ENCODE data around the gene CLASP1.
"Not testable (repeated sequence)": the region's sequence is repeated elsewhere in the genome, so short reads cannot be mapped to it uniquely, and the experiment has no call there.

The CLASP1 gene

DNA sequence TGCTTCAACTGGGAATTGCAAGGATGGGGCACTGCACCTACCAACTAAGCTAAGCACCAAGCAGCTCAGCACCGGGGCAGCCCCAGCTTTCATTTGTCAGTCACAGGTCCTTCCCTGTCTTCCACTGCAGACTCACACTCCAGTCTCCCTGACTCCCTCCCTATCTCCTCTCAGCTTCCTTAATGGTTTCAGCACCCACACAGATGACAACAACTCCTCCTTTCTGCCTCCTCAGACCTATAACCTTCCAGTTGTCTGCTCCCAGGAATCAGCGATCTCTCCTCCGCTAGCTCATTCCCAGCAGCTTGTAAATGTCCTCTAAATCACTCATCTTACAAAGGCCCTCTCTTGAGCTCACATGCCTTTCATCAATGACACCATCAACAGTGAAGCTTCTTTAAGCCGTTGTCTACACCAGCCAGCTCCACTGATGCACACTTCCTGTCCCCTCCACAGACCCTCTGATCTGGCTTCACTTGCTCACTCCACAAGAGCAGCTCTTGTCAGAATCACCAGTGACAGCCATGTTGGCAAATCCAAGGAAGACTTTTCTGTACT lies 32.1 kb downstream of the CLASP1 start:
- DNase-seq (ENCODE audit: low spot score) = no peak

DNA sequence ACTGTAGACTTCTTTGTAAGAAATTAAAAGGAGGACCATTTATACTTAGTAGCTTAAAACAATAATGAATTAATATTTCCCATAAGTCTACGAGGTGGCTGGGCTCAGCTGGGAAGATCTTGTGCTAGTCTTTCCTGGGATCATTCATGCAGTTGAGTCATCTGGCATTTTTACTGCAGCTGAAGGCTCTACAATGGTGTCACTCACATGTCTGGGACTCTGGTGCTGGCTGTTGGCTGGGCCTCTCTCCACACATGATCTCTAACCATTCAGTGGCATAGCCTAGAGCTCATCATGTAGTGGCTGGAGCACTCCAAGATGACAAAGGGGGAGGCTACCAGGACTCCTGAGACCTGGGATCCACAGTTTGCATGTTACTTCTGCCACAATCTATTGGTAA lies 35.5 kb downstream of the CLASP1 start:
- DNase-seq (ENCODE audit: low spot score) = no peak

GRCh38 chr2:121613152-121613551 lies 36.1 kb downstream of the CLASP1 start:
- DNase-seq (ENCODE audit: low spot score) = no peak

GRCh38 chr2:121611730-121612705 lies 37.2 kb downstream of the CLASP1 start:
- DNase-seq (ENCODE audit: low spot score) = no peak

DNA sequence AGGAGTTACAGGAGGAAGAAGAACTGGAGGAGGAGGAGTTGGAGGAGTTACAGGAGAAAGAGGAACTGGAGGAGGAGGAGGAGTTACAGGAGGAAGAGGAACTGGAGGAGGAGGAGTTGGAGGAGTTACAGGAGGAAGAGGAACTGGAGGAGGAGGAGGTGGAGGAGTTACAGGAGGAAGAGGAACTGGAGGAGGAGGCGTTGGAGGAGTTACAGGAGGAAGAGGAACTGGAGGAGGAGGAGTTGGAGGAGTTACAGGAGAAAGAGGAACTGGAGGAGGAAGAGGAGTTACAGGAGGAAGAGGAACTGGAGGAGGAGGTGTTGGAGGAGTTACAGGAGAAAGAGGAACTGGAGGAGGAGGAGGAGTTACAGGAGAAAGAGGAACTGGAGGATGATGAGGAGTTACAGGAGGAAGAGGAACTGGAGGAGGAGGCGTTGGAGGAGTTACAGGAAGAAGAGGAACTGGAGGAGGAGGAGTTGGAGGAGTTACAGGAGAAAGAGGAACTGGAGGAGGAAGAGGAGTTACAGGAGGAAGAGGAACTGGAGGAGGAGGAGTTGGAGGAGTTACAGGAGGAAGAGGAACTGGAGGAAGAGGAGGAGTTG lies 38.1 kb downstream of the CLASP1 start:
- DNase-seq (ENCODE audit: low spot score) = not testable (repeated sequence)

GRCh38 chr2:121610487-121610874 lies 38.8 kb downstream of the CLASP1 start:
- not testable (repeated sequence) for DNase-seq (ENCODE audit: low spot score)

GRCh38 chr2:121608967-121609366 lies 40.3 kb downstream of the CLASP1 start:
- DNase-seq (ENCODE audit: low spot score) = no peak

DNA sequence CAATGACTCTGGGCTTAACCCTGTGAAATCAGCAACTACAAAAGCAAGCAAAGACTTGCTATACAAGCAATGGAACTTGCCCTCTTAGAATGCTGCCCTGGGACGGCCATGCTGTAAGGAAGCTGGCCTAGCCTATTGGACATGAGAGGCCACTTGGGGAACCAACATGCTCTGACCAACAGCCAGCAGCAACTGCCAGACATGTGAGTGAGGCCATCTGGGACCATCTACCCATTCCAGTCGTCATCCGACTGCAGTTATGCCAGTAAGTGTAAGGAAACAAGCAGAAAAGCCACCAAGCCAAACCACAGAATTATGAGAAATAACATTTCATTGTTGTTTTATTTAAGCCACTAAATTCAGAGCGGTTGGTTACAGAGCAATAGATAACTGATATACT lies 40.9 kb downstream of the CLASP1 start:
- no peak for DNase-seq (ENCODE audit: low spot score)

DNA sequence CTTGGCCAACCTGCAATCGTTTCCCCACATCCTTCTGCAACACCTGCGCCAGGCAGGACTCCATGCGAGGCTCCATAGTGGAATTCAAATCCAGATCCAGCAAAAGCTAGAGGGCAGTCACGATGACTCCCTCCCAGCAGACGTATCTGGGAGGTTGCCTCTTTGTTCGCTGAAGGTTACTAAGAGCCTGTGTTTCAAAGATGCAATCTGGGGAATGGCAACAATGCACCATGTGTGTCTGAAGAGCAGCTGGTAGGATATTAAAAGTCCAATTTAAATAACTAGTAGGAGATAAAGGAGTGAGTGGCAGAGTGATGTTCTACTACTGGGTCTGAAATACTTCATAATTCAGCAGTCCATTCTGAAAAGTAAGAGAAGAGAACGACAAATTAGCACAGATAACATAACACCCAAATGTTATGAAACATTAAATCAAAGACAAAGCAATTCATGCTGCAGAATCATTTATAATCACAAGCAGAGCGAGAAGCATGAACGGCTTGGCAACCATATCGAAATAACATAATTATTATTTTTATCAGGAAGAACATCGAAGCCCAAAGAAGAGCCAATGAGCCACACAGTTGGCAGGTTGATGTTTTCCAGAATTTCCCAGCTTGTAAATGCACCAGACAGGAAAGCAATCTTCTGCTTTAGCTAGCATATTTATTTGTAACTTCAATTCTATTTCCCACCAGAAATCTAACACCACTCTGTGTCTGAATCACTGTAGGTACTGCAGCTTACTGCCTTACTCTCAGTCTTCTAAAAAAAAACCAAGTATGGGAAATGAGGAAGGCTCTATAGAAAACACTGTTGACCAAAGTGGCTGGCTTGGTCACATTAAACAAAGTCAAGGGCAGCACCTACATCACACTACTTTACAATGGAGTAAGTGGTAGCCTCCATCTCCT lies 43.2 kb downstream of the CLASP1 start:
- no peak for DNase-seq (ENCODE audit: low spot score)

DNA sequence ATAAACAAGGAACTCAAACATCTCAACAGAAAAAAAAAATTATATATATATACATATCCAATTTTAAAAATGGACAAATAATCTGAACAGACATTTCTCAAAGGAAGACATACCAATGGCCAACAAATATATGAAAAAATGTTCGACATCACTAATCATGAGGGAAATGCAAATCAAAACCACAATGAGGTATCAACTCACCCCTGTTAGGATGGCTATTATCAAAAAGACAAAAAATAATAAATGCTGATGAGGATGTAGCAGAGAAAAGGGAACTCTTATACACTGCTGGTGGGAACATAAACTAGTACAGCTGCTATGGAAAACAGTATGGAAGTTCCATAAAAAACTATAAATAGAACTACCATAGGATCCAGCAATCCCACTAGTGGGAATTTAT lies 46.1 kb downstream of the CLASP1 start:
- DNase-seq (ENCODE audit: low spot score) = no peak

GRCh38 chr2:121599963-121600651 lies 49.2 kb downstream of the CLASP1 start:
- no peak for DNase-seq (ENCODE audit: low spot score)

DNA sequence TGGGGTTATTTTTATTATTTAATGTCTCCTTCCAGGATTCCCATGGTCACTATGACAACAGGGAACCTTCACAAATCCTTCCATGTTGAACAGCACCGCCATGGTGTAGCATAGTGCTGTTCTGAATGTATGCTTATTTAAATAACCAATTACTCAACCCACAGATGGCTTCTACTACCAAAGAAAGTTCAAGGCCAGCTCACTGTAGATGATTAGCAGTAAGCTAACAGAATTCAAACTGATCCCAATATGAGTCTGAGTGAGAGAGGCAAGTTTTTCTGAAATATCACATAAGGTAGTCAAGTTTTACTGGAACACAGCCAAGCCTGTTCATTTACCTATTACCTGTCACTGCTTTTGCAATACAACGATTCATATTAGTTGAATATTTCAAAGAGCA lies 51.2 kb downstream of the CLASP1 start:
- no peak for DNase-seq (ENCODE audit: low spot score)

DNA sequence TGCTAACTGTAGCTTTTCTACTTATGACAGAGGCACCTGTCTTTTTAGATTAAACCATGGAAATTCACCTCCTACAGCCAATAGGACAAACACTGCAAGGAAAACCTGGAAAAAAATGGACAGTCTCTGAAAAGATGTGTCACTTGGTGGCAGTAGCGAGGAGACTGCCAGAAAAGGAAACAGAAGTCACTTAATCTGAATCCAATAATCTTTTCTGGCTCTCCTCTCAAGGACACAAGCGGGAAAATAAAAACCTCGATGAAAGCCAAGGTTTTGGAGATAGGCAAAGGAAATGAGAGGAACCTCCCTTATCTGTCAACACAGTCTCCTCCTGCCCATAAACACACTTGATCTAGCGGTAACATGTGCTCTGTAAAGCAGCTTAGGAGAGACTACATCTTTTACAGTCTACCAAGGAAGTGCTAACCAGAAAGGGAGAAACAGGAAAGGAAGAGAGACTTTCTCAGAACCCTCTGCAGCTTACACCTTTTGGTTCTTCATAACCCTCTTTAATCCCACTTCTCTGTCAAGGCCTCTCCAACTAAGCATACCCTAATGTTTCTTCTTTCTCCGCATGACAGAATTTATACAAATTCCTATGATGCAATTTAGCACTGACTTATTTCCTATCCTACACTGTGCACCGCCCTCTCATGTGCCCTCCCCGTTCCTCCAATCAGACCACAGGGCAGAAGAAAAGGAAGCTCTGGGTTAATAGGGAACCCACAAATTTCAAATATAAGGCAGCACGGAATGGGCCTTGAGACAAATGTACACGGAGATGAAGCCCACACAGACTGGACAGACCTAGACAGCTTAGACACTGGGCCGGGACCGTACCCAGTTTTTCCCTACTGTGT lies 52.8 kb downstream of the CLASP1 start:
- peak; percentile 64 for DNase-seq (ENCODE audit: low spot score)

GRCh38 chr2:121595012-121595891 lies 54.0 kb downstream of the CLASP1 start:
- no peak for DNase-seq (ENCODE audit: low spot score)

DNA sequence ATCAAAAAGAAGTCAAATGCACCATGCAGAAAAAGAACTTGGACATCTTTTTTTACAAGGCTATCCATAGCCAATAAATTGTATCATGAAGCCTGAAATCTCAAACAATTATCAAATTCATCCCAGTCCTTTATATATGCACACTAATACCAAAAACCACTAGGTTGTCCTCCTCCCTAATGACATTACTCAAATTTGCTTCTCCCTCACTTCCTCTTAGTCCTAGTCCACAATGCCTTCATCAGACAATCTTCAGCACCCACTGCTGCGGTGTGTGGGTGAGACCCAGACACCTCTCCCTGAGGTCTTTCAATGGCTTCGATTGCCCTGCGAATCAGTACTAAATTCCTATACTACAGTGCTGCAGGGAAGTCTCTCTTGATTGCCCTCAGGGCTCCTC lies 58.1 kb downstream of the CLASP1 start:
- no peak for DNase-seq (ENCODE audit: low spot score)

GRCh38 chr2:121588357-121588756 lies 60.9 kb downstream of the CLASP1 start:
- DNase-seq (ENCODE audit: low spot score) = no peak

GRCh38 chr2:121587131-121587530 lies 62.1 kb downstream of the CLASP1 start:
- no peak for DNase-seq (ENCODE audit: low spot score)

DNA sequence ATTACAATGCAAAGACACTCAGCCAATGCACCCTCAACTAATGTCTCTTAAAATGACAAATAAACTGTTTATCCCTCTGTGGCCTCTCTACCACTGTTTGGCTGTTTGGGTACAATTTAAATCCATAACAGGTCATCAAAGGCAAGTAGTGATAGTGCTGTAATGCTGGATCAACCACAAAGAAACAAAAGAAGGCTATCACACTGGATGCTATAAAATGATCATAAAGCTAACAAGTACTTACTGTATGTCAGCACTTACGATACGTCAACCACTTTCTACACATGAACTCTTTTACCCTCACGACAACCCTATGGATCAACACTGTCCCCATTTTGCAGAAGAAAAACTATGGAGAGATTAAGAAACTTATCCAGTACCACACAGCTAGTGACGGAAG lies 64.5 kb downstream of the CLASP1 start:
- DNase-seq (ENCODE audit: low spot score) = no peak

DNA sequence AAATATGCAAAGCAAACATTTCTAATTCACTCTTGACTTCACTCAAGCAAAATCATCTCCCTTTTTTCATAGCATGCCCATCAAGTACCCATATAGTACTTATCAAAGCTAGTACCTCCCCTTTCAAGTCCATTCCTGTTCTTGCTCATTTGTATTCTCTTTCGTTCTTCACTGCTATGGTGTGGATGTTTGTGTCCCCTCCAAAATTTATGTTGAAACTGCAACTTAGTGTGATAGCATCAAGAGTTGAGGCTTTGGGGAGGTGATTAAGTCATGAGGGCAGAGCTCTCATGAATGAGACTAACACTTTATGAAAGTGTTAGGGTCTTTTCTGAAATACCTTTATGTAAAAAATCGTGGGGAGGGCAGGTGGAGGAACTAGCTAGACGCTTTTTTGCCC lies 65.7 kb downstream of the CLASP1 start:
- no peak for DNase-seq (ENCODE audit: low spot score)

GRCh38 chr2:121582272-121582671 lies 67.0 kb downstream of the CLASP1 start:
- no peak for DNase-seq (ENCODE audit: low spot score)
